CD4-positive, alpha-beta T cell treated with Interferon gamma for 1 hour (primary cell): ENCODE data around the gene GDF10.

ENCODE experiments used
- DNase-seq: peaks from one replicate; pipeline ENCODE4 v3.0.0-alpha.2; 2020

GDF10 gene

DNA sequence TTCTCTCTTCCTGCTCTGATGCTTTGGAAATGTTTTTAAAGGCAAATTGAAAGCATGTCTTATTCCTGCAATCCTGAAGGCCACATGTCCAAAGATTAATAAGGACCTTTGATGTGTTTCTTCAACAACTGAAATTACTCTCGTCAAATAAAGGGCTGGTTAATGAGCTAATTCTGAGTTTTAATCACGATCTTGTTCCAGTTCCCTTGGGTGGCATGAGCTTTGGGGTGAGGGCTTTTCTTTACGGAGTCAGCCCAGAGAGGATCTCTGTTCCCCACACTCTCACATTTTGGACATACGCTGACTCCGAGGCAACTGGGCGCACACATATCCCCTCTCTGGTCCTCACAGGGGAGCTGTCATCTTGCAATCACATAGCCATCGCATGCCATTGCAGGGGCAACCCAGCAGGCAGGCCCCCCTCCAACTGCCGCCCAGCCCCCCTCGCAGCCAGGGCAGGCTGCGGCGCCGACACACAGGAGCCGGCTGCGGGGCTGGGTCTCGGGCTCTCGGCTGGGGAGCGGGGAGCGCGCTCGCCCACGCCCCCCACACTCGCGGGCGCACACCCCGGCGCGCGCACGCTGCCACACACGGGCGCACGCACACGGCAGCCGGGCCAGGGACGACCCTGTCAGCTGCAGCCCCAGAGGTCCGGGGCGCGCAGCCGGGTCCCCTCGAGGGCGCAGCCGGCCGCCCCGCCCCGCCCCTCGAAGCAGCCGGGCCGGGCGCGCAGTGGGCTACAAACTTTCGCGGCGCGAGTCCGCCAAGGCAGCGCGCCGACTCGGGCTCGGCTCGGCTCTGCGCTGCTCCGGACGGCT, at the start of gene GDF10:
TSS of gene GDF10 (plus strand) at position 587 of the 818 bp plus-strand sequence. CDS start 455 bp downstream, outside the sequence.
- no peak for DNase-seq

DNA sequence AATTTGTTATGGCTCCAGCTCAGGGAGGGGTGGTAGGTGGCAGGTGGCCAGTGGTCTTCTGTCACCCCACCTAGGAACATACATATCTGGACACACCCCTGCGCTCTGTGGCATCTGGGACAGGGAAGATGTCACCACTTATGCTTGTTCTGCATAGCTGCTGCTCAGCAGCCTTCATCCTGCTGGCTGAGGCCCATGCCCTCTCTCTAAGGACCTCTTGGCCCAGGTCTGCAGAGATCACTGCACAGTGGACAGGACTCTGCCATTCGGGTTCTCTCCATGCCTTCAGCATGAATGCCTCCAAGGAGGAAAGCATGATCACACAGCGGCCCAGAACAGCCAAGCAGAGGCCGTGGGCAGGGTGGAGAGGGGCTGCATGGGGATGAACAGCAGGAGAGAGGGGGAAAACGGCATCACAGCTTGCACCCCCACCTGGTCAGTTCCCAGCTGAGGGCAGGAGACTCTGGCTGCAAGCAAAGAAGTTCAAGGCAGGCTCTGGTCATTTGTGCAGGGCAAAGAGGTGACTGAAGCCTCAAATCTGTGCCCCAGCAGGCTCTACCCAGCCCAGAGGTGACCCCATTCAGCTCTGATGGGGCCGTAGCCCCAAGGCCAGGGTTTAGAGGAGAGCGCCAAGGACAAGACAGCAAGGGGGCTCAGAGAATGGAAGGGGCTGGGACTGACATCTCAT, 47.8 kb upstream of the GDF10 start:
- no peak for DNase-seq

DNA sequence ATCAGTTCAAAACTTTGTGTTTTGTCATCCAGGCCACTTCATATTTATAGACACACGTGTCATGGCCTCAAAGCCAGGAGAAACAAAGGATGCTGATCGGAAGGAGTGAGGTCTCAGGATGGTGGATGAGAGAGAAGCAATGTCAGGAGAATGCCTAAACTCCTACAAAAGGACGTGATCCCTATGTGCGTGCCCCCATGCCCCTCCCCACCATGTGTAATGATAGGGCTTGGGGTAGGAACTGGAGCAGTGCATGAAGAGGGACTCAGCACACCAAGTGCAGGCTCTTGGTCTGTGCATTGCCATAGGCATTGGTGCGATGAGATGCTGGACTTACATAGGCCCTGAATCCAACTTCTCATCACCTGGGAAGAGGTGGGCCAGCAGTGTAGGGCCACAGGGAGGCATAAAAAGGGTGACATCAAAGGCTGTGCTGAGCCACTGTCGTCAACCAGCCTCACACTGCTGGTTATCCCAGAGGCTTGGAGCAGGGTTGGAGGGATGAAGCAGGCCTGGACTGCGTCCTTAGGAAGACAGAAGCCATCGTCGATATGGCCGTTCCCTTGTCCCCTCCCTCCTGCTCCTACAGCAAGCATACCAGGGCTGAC, 46.9 kb upstream of the GDF10 start:
- DNase-seq: no peak

- DNase-seq: no peak
Observed at GRCh38 chr10:47253651-47254375, 46.2 kb upstream of the GDF10 start.

GRCh38 chr10:47254611-47255010, 45.4 kb upstream of the GDF10 start:
- no peak for DNase-seq

- peak; percentile 72 for DNase-seq
Observed at GRCh38 chr10:47255033-47255813, 44.8 kb upstream of the GDF10 start.

DNA sequence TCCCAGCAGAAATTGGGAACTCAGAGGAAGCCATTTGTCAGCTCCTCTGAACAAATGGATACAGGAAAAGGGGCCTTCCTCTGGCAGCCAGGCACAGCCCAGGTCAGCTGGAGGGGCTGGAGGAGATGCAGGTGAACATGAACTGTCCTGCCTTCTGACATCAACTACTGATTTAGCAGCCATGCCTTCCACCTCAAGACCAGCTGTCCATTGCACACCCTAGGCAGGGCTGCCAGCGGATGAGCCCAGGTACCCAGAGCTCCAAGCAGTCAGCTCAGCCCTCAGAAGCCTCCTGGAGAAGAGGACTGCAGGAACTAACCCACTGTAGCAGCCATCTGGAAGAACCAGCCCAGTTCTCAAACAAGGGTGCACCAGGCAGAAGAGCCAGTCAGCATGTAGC, 44.1 kb upstream of the GDF10 start:
- no peak for DNase-seq

- DNase-seq: peak; percentile 71
Observed at GRCh38 chr10:47256751-47257336, 43.2 kb upstream of the GDF10 start.

GRCh38 chr10:47257396-47258120, 42.4 kb upstream of the GDF10 start:
- DNase-seq: no peak

DNA sequence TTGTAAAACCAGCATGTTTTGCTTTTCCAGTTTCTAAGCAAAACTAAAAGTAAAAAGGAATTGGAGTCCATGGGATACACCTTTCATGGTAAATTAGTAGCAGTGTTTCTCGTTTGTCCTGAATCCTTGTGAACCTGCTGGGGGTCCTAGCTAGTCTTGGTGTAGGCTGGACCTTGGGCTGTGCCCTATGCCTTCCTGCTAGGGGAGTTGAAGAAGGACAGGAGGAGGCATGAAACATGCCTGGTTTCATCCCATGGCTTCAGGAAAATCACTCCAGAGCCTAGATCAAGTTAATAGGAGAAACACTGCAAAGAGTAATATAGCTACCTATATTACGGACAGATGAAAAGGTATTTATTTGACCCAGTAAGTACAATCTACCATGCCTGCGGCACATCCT, 41.1 kb upstream of the GDF10 start:
- DNase-seq: no peak

DNA sequence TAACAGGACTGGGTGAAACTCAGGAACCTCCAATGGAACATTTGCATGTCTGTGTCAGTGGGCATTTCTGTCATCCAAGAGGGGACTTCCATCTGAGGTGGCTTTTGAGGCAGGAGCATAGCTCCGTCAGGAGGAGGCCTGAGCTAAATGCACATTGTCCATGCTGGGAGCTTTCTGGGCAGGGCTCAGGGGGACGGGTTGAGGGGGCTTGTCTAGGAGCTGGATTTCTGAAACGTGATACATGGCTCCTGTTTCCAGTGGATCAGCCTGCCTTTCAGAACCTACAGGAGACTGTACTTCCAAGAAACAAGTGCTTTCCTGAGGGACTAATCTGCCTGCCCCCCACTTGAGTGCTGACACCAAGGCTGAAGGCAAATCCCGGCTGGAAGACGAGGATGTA, 40.5 kb upstream of the GDF10 start:
- no peak for DNase-seq

GRCh38 chr10:47260505-47261111, 39.4 kb upstream of the GDF10 start:
- DNase-seq: no peak

DNA sequence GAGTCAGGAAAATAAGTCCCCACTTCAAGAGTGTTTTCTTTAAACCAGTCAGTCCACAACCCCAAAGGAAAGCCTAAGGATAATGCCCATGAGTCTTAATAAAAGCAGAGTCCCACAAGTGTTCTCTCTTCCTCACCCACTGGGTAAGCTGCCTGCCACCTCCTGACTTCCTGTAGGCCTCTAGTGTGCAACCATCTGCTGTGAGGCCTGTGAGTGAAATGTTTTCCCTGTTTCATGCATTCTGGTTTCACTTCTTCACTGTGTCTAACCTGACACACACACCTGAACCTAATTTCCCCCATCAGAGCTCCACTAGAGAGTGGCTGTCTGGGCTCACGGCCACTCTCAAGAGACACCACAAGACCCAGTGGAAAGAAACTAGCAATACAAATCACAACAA, 38.9 kb upstream of the GDF10 start:
- peak; percentile 43 for DNase-seq

- no peak for DNase-seq
Observed at GRCh38 chr10:47261556-47261955, 38.4 kb upstream of the GDF10 start.

DNA sequence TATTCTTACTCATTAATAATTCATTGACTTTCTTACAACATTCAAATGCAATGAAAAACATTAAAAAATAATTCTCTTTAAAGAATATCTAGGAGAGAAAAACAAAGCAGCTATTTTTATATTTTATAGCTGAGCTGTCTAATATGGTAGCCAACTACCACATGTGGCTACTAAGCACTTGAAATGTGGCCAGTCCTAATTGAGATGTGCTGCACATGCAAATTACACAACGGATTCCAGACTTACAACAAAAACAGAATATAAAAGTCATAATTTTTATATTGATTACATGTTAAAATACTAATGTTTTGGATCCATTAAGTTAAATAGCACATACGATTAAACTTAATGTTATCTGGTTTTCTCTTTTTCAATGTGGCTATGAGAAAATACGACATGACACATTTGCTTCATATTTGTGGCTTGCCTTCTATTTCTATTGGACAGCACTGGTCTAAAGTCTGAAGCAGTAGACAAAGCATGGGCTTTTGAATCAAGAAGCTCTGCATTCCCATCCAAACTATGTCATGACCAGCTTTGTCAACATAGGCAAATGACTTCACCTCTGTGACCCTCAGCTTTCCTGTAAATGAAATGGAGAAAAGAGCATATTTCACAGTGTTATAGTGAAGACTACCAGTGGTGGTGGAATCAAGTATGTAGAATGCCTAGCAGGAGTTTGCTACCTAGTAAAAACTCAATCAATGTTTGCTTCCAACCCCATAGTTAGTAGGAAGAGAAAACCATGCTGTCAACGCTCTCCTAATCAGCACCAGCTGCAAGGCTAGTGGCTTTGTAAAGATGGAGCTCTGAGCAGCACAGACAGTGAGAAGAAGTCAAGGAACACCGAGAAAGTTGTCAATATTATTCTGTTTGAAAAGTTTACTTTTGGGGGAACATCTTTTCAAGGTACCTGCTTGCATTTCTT, 37.1 kb upstream of the GDF10 start:
- no peak for DNase-seq

DNA sequence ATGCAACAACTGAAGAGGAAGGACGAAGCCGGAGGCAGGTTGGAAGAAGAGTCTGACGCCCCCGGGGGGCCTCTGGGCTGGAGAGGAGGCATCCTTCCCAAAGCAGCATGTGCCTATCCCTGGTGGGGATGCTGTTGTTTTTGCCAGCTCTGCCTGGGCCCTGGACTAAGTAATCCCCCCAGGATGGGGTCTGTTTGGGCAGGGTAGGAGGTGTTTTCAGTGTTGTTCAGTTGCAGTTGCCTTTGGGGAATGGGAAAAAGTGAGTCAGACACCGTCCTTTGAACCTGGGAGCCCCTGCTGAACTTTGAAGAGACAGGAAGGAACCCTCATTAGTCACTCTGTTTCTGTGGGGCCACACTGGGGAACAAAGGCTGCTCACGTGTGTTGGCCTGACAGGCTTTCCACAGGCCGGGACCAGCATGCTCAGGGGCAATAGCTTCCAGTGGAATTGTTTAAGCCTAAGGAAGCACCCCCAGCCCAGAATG, 35.2 kb upstream of the GDF10 start:
- DNase-seq: peak; percentile 39

DNA sequence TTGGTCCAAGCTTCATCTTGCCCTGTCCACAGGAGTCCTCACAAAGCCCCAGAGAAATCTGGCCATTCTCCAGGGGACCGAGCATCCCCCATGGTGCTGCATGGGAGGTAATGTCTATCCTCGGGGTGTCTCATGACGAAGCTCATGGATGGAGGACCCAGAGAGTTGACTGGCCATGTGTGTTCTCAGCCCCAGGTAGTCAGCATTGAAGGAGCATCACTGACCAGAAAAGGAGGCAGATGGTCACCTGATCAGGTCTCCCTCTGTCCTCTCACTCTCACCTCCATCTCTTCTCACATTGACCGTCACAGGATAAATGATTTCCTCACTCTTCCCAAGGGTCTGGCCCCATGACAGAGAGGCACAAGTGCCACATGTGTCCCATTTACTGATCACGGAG, 33.4 kb upstream of the GDF10 start:
- no peak for DNase-seq

DNA sequence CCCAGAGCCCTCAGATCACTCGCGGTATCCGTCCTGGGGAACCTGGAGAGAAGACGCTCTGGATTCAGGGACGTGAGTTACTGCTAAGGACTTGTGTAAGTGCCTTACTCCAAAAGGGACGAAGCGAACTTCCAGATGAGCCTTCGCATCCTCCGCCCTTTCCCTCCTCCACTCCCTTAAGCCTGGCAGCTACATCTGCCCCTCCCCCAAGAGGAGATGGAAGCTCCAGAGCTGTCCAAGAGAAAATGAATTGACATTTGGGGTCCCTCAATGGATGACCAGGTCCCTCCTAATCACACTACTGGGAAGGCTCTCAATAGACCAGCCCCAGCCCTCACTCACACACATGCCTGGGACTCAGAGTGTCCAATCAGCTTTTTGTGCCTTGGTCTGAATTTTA, 31.3 kb upstream of the GDF10 start:
- DNase-seq: no peak

- no peak for DNase-seq
Observed at GRCh38 chr10:47269294-47269693, 30.7 kb upstream of the GDF10 start.

GRCh38 chr10:47276071-47276470, 23.9 kb upstream of the GDF10 start:
- DNase-seq: no peak
